22Rv1 (cell line): Measurements from ENCODE around the gene TNNI3K.

Source experiments
- H3K27ac ChIP-seq: fragments of 450-650 bp; 2 replicates; pipeline ENCODE4 v1.5.1; 2017
- CTCF ChIP-seq: fragments of 450-650 bp; IDR thresholded peaks from 2 replicates; pipeline ENCODE4 v1.5.1; 2017; ENCODE audit warnings: mild to moderate bottlenecking
- ZFX ChIP-seq: fragments of 450-650 bp; IDR thresholded peaks from 2 replicates; pipeline ENCODE4 v1.6.1; 2017; ENCODE audit warnings: antibody characterized with exemption, borderline replicate concordance

The TNNI3K gene

GRCh38 chr1:74526708-74527107 lies 291.5 kb downstream of the TNNI3K start:
- TF ChIP-seq CTCF (no peak), ZFX (no peak)
- H3K27ac ChIP-seq, result no peak overlapping the region

GRCh38 chr1:74528123-74528522 lies 292.9 kb downstream of the TNNI3K start:
- no peak overlapping the region for H3K27ac ChIP-seq
- TF ChIP-seq CTCF, result no peak
- TF ChIP-seq ZFX, result no peak

GRCh38 chr1:74530892-74531291 lies 295.7 kb downstream of the TNNI3K start:
- no peak overlapping the region for H3K27ac ChIP-seq
- TF ChIP-seq CTCF (no peak), ZFX (no peak)

- TF ChIP-seq CTCF, result no peak
- no peak for TF ChIP-seq ZFX
- H3K27ac ChIP-seq, result no peak overlapping the region
Measured at GRCh38 chr1:74531796-74532195, 296.6 kb downstream of the TNNI3K start.

GRCh38 chr1:74534241-74534640 lies 299.1 kb downstream of the TNNI3K start:
- H3K27ac ChIP-seq, result no peak overlapping the region
- TF ChIP-seq CTCF (no peak), ZFX (no peak)

- TF ChIP-seq ZFX (no peak), CTCF (no peak)
- no peak overlapping the region for H3K27ac ChIP-seq
Measured at GRCh38 chr1:74545821-74546220, 310.6 kb downstream of the TNNI3K start.

- TF ChIP-seq CTCF, result no peak
- TF ChIP-seq ZFX, result no peak
- H3K27ac ChIP-seq, result no peak overlapping the region
Measured at GRCh38 chr1:74548961-74549750, 314.0 kb downstream of the TNNI3K start.
